ENCODE results near the gene MYMX. TPM values are rescaled to one million over a fixed set of nuclear protein-coding genes. Genes with fewer than 3 reads are reported as not detected.
"Not testable (repeated sequence)": the region's sequence is repeated elsewhere in the genome, so short reads cannot be mapped to it uniquely, and the experiment has no call there.

The MYMX gene
- total RNA-seq, 1 donor from 2014 or later: not detected

- no peaks in the 10 kb centered on the region for H3K27me3 Mint-ChIP-seq (ENCODE audit: low read depth)
- H3K9me3 Mint-ChIP-seq (ENCODE audit: low read depth): no peaks in the 10 kb centered on the region
- peak overlapping the region; percentile 89 for H3K27ac Mint-ChIP-seq (ENCODE audit: unreplicated experiment)
- no peak for DNase-seq (ENCODE audit: low spot score)
- no peaks in the 10 kb centered on the region for H3K36me3 Mint-ChIP-seq (ENCODE audit: low read depth)
- no peak overlapping the region for H3K4me3 Mint-ChIP-seq (ENCODE audit: unreplicated experiment)
- H3K4me1 Mint-ChIP-seq (ENCODE audit: low read depth): peaks cover 32% of the 10 kb centered on the region
- no peak for TF ChIP-seq CTCF (IDR thresholded peaks at IDR 0.05)
Measured at GRCh38 chr6:44178424-44179071, 38.2 kb upstream of the MYMX start.

- Mint-ChIP-seq H3K27ac (ENCODE audit: unreplicated experiment) (peak overlapping the region; percentile 52), H3K27me3 (ENCODE audit: low read depth) (no peaks in the 10 kb centered on the region), H3K4me1 (ENCODE audit: low read depth) (peaks cover 29% of the 10 kb centered on the region), H3K4me3 (ENCODE audit: unreplicated experiment) (no peak overlapping the region), H3K36me3 (ENCODE audit: low read depth) (no peaks in the 10 kb centered on the region), H3K9me3 (ENCODE audit: low read depth) (no peaks in the 10 kb centered on the region)
- no peak for DNase-seq (ENCODE audit: low spot score)
- no peak for TF ChIP-seq CTCF (IDR thresholded peaks at IDR 0.05)
Measured at GRCh38 chr6:44179072-44179536, 37.6 kb upstream of the MYMX start.

GRCh38 chr6:44179648-44180047 is 37.1 kb upstream of the MYMX start:
- H3K9me3 Mint-ChIP-seq (ENCODE audit: low read depth): no peaks in the 10 kb centered on the region
- no peak for DNase-seq (ENCODE audit: low spot score)
- H3K27me3 Mint-ChIP-seq (ENCODE audit: low read depth): no peaks in the 10 kb centered on the region
- no peak overlapping the region for H3K27ac Mint-ChIP-seq (ENCODE audit: unreplicated experiment)
- peaks cover 29% of the 10 kb centered on the region for H3K4me1 Mint-ChIP-seq (ENCODE audit: low read depth)
- no peak overlapping the region for H3K4me3 Mint-ChIP-seq (ENCODE audit: unreplicated experiment)
- no peak for TF ChIP-seq CTCF (IDR thresholded peaks at IDR 0.05)
- no peaks in the 10 kb centered on the region for H3K36me3 Mint-ChIP-seq (ENCODE audit: low read depth)

GRCh38 chr6:44180406-44180805 is 36.3 kb upstream of the MYMX start:
- no peak for DNase-seq (ENCODE audit: low spot score)
- Mint-ChIP-seq H3K27me3 (ENCODE audit: low read depth) (peaks cover 1% of the 10 kb centered on the region), H3K9me3 (ENCODE audit: low read depth) (no peaks in the 10 kb centered on the region), H3K36me3 (ENCODE audit: low read depth) (no peaks in the 10 kb centered on the region), H3K4me3 (ENCODE audit: unreplicated experiment) (no peak overlapping the region), H3K4me1 (ENCODE audit: low read depth) (peaks cover 29% of the 10 kb centered on the region), H3K27ac (ENCODE audit: unreplicated experiment) (no peak overlapping the region)
- no peak for TF ChIP-seq CTCF (IDR thresholded peaks at IDR 0.05)

- no peak overlapping the region for H3K4me3 Mint-ChIP-seq (ENCODE audit: unreplicated experiment)
- H3K4me1 Mint-ChIP-seq (ENCODE audit: low read depth): peaks cover 29% of the 10 kb centered on the region
- DNase-seq (ENCODE audit: low spot score): no peak
- H3K27ac Mint-ChIP-seq (ENCODE audit: unreplicated experiment): no peak overlapping the region
- H3K36me3 Mint-ChIP-seq (ENCODE audit: low read depth): no peaks in the 10 kb centered on the region
- H3K27me3 Mint-ChIP-seq (ENCODE audit: low read depth): peaks cover 2% of the 10 kb centered on the region
- no peaks in the 10 kb centered on the region for H3K9me3 Mint-ChIP-seq (ENCODE audit: low read depth)
- no peak for TF ChIP-seq CTCF (IDR thresholded peaks at IDR 0.05)
Measured at GRCh38 chr6:44180886-44181285, 35.8 kb upstream of the MYMX start.

GRCh38 chr6:44181784-44182183 is 34.9 kb upstream of the MYMX start:
- not testable (repeated sequence) for H3K9me3 Mint-ChIP-seq (ENCODE audit: low read depth); H3K4me3 Mint-ChIP-seq (ENCODE audit: unreplicated experiment); H3K27me3 Mint-ChIP-seq (ENCODE audit: low read depth); H3K36me3 Mint-ChIP-seq (ENCODE audit: low read depth); H3K27ac Mint-ChIP-seq (ENCODE audit: unreplicated experiment); DNase-seq (ENCODE audit: low spot score)
- H3K4me1 Mint-ChIP-seq (ENCODE audit: low read depth): peaks cover 28% of the 10 kb centered on the region
